ENCODE measurements around the gene PPP1R14B.

Gene PPP1R14B

DNA sequence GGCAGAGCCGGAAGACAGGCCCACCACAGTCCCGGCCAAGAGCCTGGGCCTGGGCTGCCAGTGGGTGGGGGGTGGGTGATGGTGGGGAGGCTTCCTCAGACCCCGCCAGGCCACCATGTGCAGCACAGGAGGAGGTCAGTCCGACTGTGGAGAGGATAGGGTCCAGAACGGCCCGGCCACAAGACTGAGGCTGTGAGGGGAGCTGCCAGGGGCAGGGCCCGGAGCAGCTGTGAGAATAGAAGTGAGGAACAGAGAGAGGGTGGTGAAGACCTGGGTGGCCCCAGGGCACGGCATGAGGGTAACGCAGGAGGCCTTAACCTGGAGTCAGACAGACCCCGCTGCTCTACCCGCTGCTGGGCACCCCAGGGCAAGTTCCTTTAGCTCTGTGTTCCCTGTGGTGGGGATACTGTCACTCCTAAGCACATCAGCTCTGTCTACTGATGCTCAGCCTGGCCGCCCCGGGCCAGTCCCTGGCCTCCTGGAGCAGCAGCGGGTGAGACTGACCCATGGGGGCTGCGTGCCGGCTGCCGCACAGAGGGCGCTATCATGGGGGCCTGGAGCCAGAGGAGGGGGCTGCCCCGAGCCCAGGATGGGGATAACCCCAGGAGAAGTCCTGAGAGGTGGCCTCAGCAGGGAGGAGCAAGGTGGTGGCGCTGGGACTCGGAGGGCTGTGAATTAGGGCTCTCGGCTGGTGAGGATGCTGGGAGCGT, 38.5 kb downstream of the PPP1R14B start:
- DNase-seq, result no peak

- no peak for DNase-seq
Measured at GRCh38 chr11:64207256-64208085, 39.3 kb downstream of the PPP1R14B start.

- DNase-seq, result no peak
Measured at GRCh38 chr11:64206457-64207255, 40.1 kb downstream of the PPP1R14B start, which contains the start of gene FERMT3. Gene FERMT3 (plus strand): TSS chr11:64206721. CDS start chr11:64207365, 644 bp downstream.

GRCh38 chr11:64204464-64204989, 42.2 kb downstream of the PPP1R14B start:
- DNase-seq, result peak; percentile 63

GRCh38 chr11:64204080-64204440, 42.7 kb downstream of the PPP1R14B start:
- no peak for DNase-seq

DNA sequence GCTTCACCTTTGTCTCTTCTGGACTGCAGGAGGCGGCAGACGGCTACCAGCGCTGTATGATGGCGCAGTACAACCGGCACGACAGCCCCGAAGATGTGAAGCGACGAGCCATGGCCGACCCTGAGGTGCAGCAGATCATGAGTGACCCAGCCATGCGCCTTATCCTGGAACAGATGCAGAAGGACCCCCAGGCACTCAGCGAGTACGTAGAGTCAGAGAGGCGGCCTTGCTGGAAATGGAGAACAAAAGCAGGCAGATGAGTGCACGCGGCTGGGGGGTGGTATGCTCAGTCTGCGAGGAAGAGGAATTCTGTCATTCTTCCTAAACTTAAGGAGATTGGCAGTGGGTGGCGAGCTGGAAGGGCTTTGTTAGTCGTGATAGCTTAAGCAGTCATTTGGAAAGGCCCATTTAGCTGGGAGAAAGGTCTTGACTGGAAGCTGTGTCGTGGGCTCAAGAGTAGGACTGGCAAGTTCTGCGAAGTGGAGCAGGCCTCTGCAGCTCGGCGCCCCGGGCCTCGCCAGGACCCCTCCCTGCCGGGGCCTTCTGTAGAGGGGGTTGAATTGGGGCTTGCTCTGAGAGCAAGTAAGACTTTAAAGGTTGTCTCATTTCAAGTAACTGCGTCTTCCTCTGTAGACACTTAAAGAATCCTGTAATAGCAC, 43.2 kb downstream of the PPP1R14B start:
- DNase-seq, result no peak

- no peak for DNase-seq
Measured at GRCh38 chr11:64202992-64203391, 43.8 kb downstream of the PPP1R14B start.

DNA sequence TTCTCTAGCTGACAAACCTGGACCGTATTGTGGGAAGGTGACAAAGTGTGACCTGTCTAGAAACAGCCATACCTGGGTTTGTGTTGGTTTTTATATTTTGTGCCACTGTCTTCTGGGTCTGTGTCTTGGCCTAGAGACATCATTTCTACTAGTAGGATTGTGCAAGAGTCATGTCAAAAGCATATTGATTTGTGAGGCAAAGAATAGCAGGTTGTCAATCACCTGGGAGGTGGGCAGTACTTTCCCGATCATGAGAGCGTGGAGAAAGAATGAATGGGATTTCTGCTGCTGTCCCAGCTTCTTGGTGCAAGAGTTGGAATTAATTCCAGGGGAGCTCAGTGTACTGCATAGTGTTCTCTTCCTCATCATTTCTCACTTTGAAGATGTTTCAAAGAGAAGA, 45.2 kb downstream of the PPP1R14B start:
- no peak for DNase-seq

DNA sequence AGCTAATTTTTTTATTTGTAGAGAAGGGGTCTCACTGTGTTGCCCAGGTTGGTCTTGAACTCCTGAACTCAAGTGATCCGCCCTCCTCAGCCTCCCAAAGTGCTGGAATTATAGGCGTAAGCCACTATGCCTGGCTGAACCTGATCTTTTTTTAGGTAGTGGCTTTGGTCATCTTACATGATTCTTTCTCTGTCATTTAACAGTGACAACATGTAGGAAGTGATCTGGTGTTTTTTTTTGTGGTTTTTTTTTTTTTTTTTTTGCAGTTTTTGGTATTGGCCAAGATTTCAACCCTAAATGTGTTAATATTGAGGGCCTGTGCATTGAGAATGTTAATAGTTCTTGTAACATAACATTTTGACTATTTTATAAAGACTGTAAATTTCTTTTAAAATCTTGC, 48.2 kb downstream of the PPP1R14B start:
- no peak for DNase-seq

DNA sequence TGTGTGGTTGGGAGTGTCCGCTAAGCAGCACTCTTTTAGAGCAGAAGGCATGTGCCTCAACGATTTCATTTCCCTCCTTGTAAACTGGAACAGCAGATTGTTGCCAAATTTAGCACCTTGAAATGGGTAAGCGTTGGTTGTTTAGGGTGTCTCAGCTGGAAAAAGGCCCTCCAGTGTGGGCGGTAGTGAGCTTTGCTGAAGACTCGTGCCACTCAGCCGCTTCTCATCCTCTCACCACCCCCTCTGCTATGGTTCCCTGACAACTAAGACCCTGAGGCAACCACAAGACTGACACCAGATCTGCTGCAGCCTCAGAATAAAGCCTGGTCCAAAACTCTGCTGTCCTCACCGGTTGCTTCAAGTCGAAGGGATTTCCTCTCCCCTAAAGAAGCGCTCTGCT, 50.1 kb downstream of the PPP1R14B start:
- no peak for DNase-seq

Data from NCI-H524 treated with DMSO at 0.1 percent for 48 hours (cell line).